Endodermal cell (in vitro differentiated cells): Measurements from ENCODE around the gene TBL1X. TPM values are rescaled to one million over a fixed set of nuclear protein-coding genes. Genes with fewer than 3 reads are reported as not detected.
A peak's percentile ranks its signal among the peaks of the same experiment; 100 is the strongest.

Source experiments
- DNase-seq: peaks from one replicate; pipeline ENCODE4 v3.0.0-alpha.2; 2017
- H3K27ac ChIP-seq: 2 replicates; pipeline ENCODE4 v1.5.1; 2013; ENCODE audit warnings: mild to moderate bottlenecking, low read depth, low read length, moderate library complexity
- H3K27me3 ChIP-seq: 2 replicates; pipeline ENCODE4 v1.6.1; 2013; ENCODE audit warnings: mild to moderate bottlenecking, low read length, moderate library complexity; ENCODE audit not compliant: insufficient read depth, control insufficient read depth, poor library complexity, severe bottlenecking
- H3K36me3 ChIP-seq: 2 replicates; pipeline ENCODE4 v1.7.0; 2013; ENCODE audit warnings: mild to moderate bottlenecking, low read length, moderate library complexity; ENCODE audit not compliant: control insufficient read depth, insufficient read depth
- H3K4me1 ChIP-seq: one replicate; pipeline ENCODE4 v1.7.0; 2013; ENCODE audit warnings: low read length; ENCODE audit not compliant: control insufficient read depth, insufficient read depth
- H3K4me3 ChIP-seq: 2 replicates; pipeline ENCODE4 v1.5.1; 2013; ENCODE audit warnings: mild to moderate bottlenecking, low read length, moderate library complexity
- H3K9ac ChIP-seq: 2 replicates; pipeline ENCODE4 v1.6.1; 2013; ENCODE audit warnings: mild to moderate bottlenecking, low read length, moderate library complexity; ENCODE audit not compliant: poor library complexity, severe bottlenecking; ENCODE audit errors: extremely low read depth
- H3K9me3 ChIP-seq: 2 replicates; pipeline ENCODE4 v1.6.1; 2013; ENCODE audit warnings: mild to moderate bottlenecking, low read length, moderate library complexity; ENCODE audit not compliant: control insufficient read depth
- H3K27ac Mint-ChIP-seq: 2 replicates; pipeline ENCODE4 v1.8.0; 2020; ENCODE audit warnings: mixed read lengths
- H3K27me3 Mint-ChIP-seq: 2 replicates; pipeline ENCODE4 v1.8.0; 2021; ENCODE audit warnings: mild to moderate bottlenecking, mixed read lengths; ENCODE audit not compliant: insufficient read depth
- H3K36me3 Mint-ChIP-seq: 2 replicates; pipeline ENCODE4 v1.8.0; 2020; ENCODE audit warnings: low read depth, mixed read lengths
- H3K4me1 Mint-ChIP-seq: 2 replicates; pipeline ENCODE4 v1.8.0; 2020; ENCODE audit warnings: mixed read lengths
- H3K4me3 Mint-ChIP-seq: 2 replicates; pipeline ENCODE4 v1.8.0; 2020; ENCODE audit warnings: mild to moderate bottlenecking, moderate library complexity, mixed read lengths
- H3K9me3 Mint-ChIP-seq: 2 replicates; pipeline ENCODE4 v1.8.0; 2020; ENCODE audit warnings: mild to moderate bottlenecking, mixed read lengths
- WGBS, 2 experiments: methylation state at CpG; one replicate each; pipeline versions ENCODE4 v1.1.5 to v1.1.7; 2013; ENCODE audit warnings: missing lambda C conversion rate in 2 of 2, mixed read lengths in 1 of 2; ENCODE audit not compliant: insufficient coverage in 1 of 2, insufficient read length in 1 of 2; 5-methylcytosine and 5-hydroxymethylcytosine counted together
- total RNA-seq, 2 donors: library from RNA; stranded (reverse); fragmentation: NEBNext Ultra II Directional in 1 of 2; extraction: Animal tissue kit (Norgen Biotek cat#: 25700) in 1 of 2; gene quantifications; 2 replicates in 1 of 2; 3 replicates in 1 of 2; pipeline ENCODE4 v1.2.1, GENCODE V29; 2021
- TF ChIP-seq, protein P1 (sequence below): fragments of 200-600 bp; sonication (generic); conservative IDR thresholded peaks from 2 replicates; pipeline ENCODE4 v1.5.0; 2021; ENCODE audit warnings: antibody characterized with exemption, mild to moderate bottlenecking

Gene TBL1X
- total RNA-seq, 2 donors from 2014 or later: 19.1 to 24.1 TPM

GRCh38 chrX:9770319-9770718, 305.5 kb downstream of the TBL1X start:
- no peak overlapping the region for H3K27ac Mint-ChIP-seq
- 33% methylated on average over 1 of the region's 1 CpG; no CpG with 5 or more reads in 1 of the 2 experiments for WGBS, 2 experiments

GRCh38 chrX:9772943-9773342, 308.1 kb downstream of the TBL1X start:
- Mint-ChIP-seq H3K36me3 (peaks cover 8% of the 10 kb centered on the region), H3K4me1 (no peaks in the 10 kb centered on the region), H3K27ac (no peak overlapping the region), H3K9me3 (peaks cover 62% of the 10 kb centered on the region), H3K4me3 (no peak overlapping the region), H3K27me3 (no peaks in the 10 kb centered on the region)
- Histone ChIP-seq H3K27me3 (no peaks in the 10 kb centered on the region), H3K4me1 (no peaks in the 10 kb centered on the region), H3K36me3 (no peaks in the 10 kb centered on the region), H3K4me3 (no peak overlapping the region), H3K9ac (no peak overlapping the region), H3K27ac (no peak overlapping the region), H3K9me3 (no peaks in the 10 kb centered on the region)
- no peak for DNase-seq
- 94% methylated on average over 5 of the region's 6 CpGs; no CpG with 5 or more reads in 1 of the 2 experiments for WGBS, 2 experiments
- TF ChIP-seq, protein P1, sequence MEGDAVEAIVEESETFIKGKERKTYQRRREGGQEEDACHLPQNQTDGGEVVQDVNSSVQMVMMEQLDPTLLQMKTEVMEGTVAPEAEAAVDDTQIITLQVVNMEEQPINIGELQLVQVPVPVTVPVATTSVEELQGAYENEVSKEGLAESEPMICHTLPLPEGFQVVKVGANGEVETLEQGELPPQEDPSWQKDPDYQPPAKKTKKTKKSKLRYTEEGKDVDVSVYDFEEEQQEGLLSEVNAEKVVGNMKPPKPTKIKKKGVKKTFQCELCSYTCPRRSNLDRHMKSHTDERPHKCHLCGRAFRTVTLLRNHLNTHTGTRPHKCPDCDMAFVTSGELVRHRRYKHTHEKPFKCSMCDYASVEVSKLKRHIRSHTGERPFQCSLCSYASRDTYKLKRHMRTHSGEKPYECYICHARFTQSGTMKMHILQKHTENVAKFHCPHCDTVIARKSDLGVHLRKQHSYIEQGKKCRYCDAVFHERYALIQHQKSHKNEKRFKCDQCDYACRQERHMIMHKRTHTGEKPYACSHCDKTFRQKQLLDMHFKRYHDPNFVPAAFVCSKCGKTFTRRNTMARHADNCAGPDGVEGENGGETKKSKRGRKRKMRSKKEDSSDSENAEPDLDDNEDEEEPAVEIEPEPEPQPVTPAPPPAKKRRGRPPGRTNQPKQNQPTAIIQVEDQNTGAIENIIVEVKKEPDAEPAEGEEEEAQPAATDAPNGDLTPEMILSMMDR: no peak

More at GRCh38 chrX:9770319-9770718, 305.5 kb downstream of the TBL1X start:
- H3K4me1 Mint-ChIP-seq: peaks cover 3% of the 10 kb centered on the region
- H3K27me3 ChIP-seq: no peaks in the 10 kb centered on the region
- H3K4me3 Mint-ChIP-seq: no peak overlapping the region
- DNase-seq: peak; percentile 51
- no peaks in the 10 kb centered on the region for H3K36me3 ChIP-seq
- no peaks in the 10 kb centered on the region for H3K27me3 Mint-ChIP-seq
- no peak overlapping the region for H3K4me3 ChIP-seq
- H3K9ac ChIP-seq: no peak overlapping the region
- TF ChIP-seq, protein P1: no peak
- H3K27ac ChIP-seq: no peak overlapping the region
- H3K36me3 Mint-ChIP-seq: peaks cover under 1% of the 10 kb centered on the region
- H3K9me3 ChIP-seq: no peaks in the 10 kb centered on the region
- peaks cover 51% of the 10 kb centered on the region for H3K9me3 Mint-ChIP-seq
- no peaks in the 10 kb centered on the region for H3K4me1 ChIP-seq

DNA sequence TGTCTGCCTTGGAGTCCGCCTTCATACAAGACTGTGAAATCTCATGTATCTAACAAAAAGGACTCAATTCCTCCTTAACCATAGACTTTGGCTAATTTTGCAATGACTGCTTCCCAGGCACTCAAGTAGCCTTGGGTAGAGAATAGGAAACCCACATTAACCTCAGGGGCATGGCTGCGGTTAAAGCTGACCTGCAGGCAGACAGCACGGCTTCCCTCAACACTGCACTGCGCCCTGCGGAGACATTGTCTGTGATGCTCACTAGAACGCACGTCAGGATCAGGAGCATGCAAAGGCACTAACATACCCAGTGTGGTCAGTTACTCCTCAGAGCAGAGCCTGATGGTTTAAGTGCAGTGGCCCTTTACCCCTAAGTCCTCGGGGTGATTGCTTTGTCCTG, 311.1 kb downstream of the TBL1X start:
- H3K27me3 Mint-ChIP-seq: no peaks in the 10 kb centered on the region
- 72 to 89% methylated on average over 5 to 8 of the region's 8 CpGs for WGBS, 2 experiments

More for the DNA sequence above, 311.1 kb downstream of the TBL1X start:
- peaks cover 13% of the 10 kb centered on the region for H3K36me3 Mint-ChIP-seq
- TF ChIP-seq, protein P1: no peak
- no peak overlapping the region for H3K9ac ChIP-seq
- H3K4me1 ChIP-seq: no peaks in the 10 kb centered on the region
- no peaks in the 10 kb centered on the region for H3K27me3 ChIP-seq
- no peak overlapping the region for H3K27ac Mint-ChIP-seq
- H3K4me1 Mint-ChIP-seq: no peaks in the 10 kb centered on the region
- H3K4me3 Mint-ChIP-seq: no peak overlapping the region
- H3K9me3 ChIP-seq: no peaks in the 10 kb centered on the region
- no peak overlapping the region for H3K27ac ChIP-seq
- H3K36me3 ChIP-seq: no peaks in the 10 kb centered on the region
- H3K9me3 Mint-ChIP-seq: peaks cover 72% of the 10 kb centered on the region
- no peak for DNase-seq
- H3K4me3 ChIP-seq: no peak overlapping the region
